ENCODE measurements around the gene FBXO15. TPM values are rescaled to one million over a fixed set of nuclear protein-coding genes. Genes with fewer than 3 reads are reported as not detected.

FBXO15 gene
- total and polyA plus RNA-seq, 2 of the 13 experiments (the other 11 are each of a cell fraction or from before 2014, with no cell fraction given), result 0.09 to 0.12 TPM

DNA sequence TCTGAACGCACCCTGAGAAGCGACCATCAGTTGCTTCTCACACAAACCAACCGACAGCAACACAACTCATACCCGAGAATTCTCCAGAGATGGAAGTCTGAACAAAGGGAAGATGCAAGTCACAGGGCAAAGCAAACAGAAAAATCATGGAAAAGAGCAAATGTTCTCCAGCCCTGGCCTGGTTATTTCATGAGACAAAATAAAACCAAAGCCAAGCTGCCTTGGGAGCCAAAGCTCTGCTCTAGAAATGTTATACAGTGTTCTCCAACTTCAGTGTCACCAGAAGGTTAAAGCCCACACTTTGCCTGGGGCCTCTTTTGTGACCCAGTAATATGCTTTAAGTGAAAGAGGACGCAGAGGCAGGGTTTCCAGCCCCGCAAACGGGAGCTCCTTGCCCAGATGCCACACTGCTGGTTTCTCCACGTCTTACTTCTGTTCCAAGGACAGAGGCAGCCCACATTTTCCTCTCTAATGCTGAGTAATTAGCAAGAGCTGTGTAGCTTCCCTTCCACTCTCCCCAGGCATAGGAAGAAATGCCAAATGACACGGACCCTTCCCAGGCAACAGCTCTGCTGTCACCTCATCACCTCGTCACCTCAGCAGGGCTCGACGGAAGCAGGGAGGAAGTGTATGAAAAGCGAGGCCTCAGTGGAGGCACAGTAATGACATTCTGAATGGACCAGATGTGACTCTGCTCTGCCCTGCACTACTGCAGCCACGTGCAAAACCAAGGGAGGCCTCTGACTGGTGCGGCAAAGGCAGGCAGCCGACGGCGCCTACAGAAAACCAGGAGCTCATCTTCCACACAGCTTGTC, 64.7 kb downstream of the FBXO15 start (continued):
- TF ChIP-seq, protein P1, sequence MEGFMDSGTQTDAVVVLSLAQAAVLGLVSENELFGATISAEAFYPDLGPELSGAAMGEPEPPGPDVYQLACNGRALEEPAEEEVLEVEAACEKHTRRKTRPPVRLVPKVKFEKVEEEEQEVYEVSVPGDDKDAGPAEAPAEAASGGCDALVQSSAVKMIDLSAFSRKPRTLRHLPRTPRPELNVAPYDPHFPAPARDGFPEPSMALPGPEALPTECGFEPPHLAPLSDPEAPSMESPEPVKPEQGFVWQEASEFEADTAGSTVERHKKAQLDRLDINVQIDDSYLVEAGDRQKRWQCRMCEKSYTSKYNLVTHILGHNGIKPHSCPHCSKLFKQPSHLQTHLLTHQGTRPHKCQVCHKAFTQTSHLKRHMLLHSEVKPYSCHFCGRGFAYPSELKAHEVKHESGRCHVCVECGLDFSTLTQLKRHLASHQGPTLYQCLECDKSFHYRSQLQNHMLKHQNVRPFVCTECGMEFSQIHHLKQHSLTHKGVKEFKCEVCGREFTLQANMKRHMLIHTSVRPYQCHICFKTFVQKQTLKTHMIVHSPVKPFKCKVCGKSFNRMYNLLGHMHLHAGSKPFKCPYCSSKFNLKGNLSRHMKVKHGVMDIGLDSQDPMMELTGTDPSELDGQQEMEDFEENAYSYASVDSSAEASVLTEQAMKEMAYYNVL (CRISPR knock-in tag; IDR thresholded peaks at IDR 0.05; ENCODE audit: borderline replicate concordance), result no peak
- TF ChIP-seq ZSCAN30 (CRISPR knock-in tag; IDR thresholded peaks at IDR 0.05), result no peak

DNA sequence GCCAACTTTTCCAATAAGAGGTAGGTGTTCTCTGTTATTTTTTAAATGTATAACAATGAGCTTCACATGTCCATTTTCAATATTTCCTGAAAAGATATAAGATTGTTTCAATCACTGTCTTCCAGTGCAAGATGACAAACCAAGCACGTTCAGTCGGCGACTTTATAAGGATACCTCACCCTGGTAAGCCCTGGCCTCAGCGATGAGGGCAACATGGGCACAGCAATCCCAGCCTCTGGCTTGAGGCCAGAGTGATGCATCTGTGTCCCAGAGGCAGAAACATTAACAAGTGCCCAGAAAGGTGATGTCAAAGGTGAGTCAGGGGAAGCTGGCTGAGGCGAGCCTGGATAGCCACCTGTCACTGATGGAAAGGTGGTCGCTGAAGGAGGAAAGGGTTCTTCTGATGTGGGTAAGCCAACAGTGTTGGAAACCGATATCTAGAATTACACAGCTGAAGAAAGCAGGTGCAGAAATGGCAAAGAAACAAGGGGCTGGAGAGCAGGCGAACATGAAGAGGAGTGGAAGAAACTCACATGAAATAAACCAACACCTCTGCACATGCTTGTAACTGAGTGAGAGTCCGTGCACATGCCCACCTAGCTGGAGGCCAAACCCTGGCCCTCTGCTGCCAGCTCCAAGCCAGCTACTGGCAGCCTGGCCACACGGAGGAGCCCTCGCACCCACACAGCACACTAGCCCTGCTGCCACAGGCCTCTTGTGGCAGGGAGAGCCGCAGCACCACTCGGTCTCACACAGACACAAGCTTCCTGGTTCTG, 65.5 kb downstream of the FBXO15 start:
- DNase-seq (ENCODE audit: low spot score) (peak; percentile 65), ATAC-seq (peak; percentile 100), FAIRE-seq (peak; percentile 40)
- H3K9me3 ChIP-seq (ENCODE audit: low read length), result no peaks in the 10 kb centered on the region
- intact Hi-C loops (cut with micrococcal nuclease; ENCODE audit: unreplicated experiment) (loop anchor here (1.0 kb wide), 3 partner anchors 35 to 260 kb away; no protein-coding TSS in a partner anchor), in situ Hi-C loops (cut with HindIII; ENCODE audit: extremely low pct_ligation_motif_present, low pct_unique_long_range_greater_than_20kb) (no loop called here)
- BruUV-seq (replicated peaks), result no TSS peak
- no peaks in the 10 kb centered on the region for H3K79me2 ChIP-seq (ENCODE audit: insufficient read depth, low read length)
- no peaks in the 10 kb centered on the region for H3K36me3 ChIP-seq (replicated peaks in 1 of 2; ENCODE audit: control insufficient read depth in 1 of 2, insufficient read depth in 2 of 2, low read length in 2 of 2)
- CTCF ChIA-PET (ENCODE audit: low intra/inter-chr PET ratio, low total read pairs), result interaction anchor here (1.5 to 1.8 kb wide), 2 partner anchors 34 to 259 kb away, joined by 6 to 21 read pairs; no protein-coding TSS in a partner anchor
- no peak overlapping the region for H3K27ac ChIP-seq (ENCODE audit: extremely low read length, insufficient read depth, low read length)
- no peaks in the 10 kb centered on the region for H4K20me1 ChIP-seq (ENCODE audit: insufficient read depth, low read length)
- peak overlapping the region in 2 of 3 experiments; percentile 6 to 21; a peak in 4 of 6 replicates for H3K4me3 ChIP-seq (replicated peaks in 1 of 3; ENCODE audit: insufficient read depth in 1 of 3, low read depth in 2 of 3, low read length in 3 of 3)
- H3K9ac ChIP-seq (ENCODE audit: insufficient read depth, low read depth, low read length), result peak overlapping the region; percentile 30; the same call in 1 of the 2 replicates
- 16% methylated on average over 10 of the region's 13 CpGs for WGBS (ENCODE audit: low lambda C conversion rate)
- peaks cover 0 to 38% of the 10 kb centered on the region in 2 experiments for H3K27me3 ChIP-seq (ENCODE audit: control insufficient read depth in 1 of 2, insufficient read depth in 2 of 2, low read length in 2 of 2)
- POLR2A ChIA-PET, result no interaction called here
- peak overlapping the region; percentile 16 for H2AFZ ChIP-seq (ENCODE audit: low read length)
- H3K4me1 ChIP-seq (ENCODE audit: insufficient read depth, low read length), result peaks cover 12% of the 10 kb centered on the region; the same call in 1 of the 2 replicates
- H3K4me2 ChIP-seq (ENCODE audit: low read depth, low read length), result peak overlapping the region; percentile 76
- no peak for TF ChIP-seq PAX8 (CRISPR knock-in tag; IDR thresholded peaks at IDR 0.05; ENCODE audit: borderline replicate concordance)
- no peak for TF ChIP-seq RCOR2 (CRISPR knock-in tag; IDR thresholded peaks at IDR 0.05)
- TF ChIP-seq, protein P2, sequence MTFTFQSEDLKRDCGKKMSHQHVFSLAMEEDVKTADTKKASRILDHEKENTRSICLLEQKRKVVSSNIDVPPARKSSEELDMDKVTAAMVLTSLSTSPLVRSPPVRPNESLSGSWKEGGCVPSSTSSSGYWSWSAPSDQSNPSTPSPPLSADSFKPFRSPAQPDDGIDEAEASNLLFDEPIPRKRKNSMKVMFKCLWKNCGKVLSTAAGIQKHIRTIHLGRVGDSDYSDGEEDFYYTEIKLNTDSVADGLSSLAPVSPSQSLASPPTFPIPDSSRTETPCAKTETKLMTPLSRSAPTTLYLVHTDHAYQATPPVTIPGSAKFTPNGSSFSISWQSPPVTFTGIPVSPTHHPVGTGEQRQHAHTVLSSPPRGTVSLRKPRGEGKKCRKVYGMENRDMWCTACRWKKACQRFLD (CRISPR knock-in tag; IDR thresholded peaks at IDR 0.05; ENCODE audit: borderline replicate concordance), result no peak
- TF ChIP-seq, protein P3, sequence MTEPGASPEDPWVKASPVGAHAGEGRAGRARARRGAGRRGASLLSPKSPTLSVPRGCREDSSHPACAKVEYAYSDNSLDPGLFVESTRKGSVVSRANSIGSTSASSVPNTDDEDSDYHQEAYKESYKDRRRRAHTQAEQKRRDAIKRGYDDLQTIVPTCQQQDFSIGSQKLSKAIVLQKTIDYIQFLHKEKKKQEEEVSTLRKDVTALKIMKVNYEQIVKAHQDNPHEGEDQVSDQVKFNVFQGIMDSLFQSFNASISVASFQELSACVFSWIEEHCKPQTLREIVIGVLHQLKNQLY (CRISPR knock-in tag; IDR thresholded peaks at IDR 0.05), result no peak
- peak; percentile 20; the same call in 1 of the 2 replicates for TF ChIP-seq GATAD2A (CRISPR knock-in tag; IDR thresholded peaks at IDR 0.05)
- 0 out of 2 replicates have a peak, but pooled peaks have one; percentile 40 for TF ChIP-seq ZNF792 (CRISPR knock-in tag; IDR thresholded peaks at IDR 0.05)
- TF ChIP-seq ERF (CRISPR knock-in tag; IDR thresholded peaks at IDR 0.05), result peak; percentile 54; the same call in 1 of the 2 replicates
- no peak for TF ChIP-seq TOE1 (CRISPR knock-in tag; IDR thresholded peaks at IDR 0.05)
- TF ChIP-seq ZMYM4 (CRISPR knock-in tag; IDR thresholded peaks at IDR 0.05), result peak; percentile 55; the same call in 1 of the 2 replicates
- TF ChIP-seq ZFY (CRISPR knock-in tag; IDR thresholded peaks at IDR 0.05), result peak; percentile 61
- 0 out of 2 replicates have a peak, but pooled peaks have one; percentile 29 for TF ChIP-seq THAP11 (CRISPR knock-in tag; IDR thresholded peaks at IDR 0.05)
- TF ChIP-seq JUNB (CRISPR knock-in tag; IDR thresholded peaks at IDR 0.05; ENCODE audit: borderline replicate concordance), result no peak
- TF ChIP-seq SOX13 (IDR thresholded peaks at IDR 0.05), result no peak
- TF ChIP-seq SOX13 (CRISPR knock-in tag; conservative IDR thresholded peaks at IDR 0.05 in 1 of 2, IDR thresholded peaks at IDR 0.05 in 1 of 2), result 0 out of 4 replicates have a peak, but pooled peaks of 1 of the 2 experiments have one; percentile 9
- peak; percentile 46; the same call in 1 of the 2 replicates for TF ChIP-seq SMC3 (IDR thresholded peaks at IDR 0.05; ENCODE audit: low read length)
- no peak for TF ChIP-seq ATF1 (CRISPR knock-in tag; IDR thresholded peaks at IDR 0.05)
- no peak for TF ChIP-seq ZNF501 (CRISPR knock-in tag; IDR thresholded peaks at IDR 0.05)
